Testis (tissue), 3 donors: Measurements from ENCODE around the gene CA11. TPM values are rescaled to one million over a fixed set of nuclear protein-coding genes. Genes with fewer than 3 reads are reported as not detected.
A peak's percentile ranks its signal among the peaks of the same experiment; 100 is the strongest.
"Not testable (repeated sequence)": the region's sequence is repeated elsewhere in the genome, so short reads cannot be mapped to it uniquely, and the experiment has no call there.

Source experiments
- DNase-seq: peaks from one replicate; pipeline ENCODE4 v3.0.0-alpha.2; 2019
- H3K27ac ChIP-seq, 2 donors: fragments of 200-600 bp; sonication (generic); one replicate each; pipeline ENCODE4 v1.5.1; 2019
- H3K27me3 ChIP-seq: fragments of 200-600 bp; sonication (generic); one replicate; pipeline ENCODE4 v1.5.1; 2019
- H3K36me3 ChIP-seq: fragments of 200-600 bp; sonication (generic); one replicate; pipeline ENCODE4 v1.5.1; 2017; ENCODE audit warnings: low read depth; ENCODE audit errors: missing control alignments
- H3K4me1 ChIP-seq: fragments of 200-600 bp; sonication (generic); one replicate; pipeline ENCODE4 v1.5.1; 2019
- H3K4me3 ChIP-seq, 2 donors: fragments of 200-600 bp; sonication (generic); one replicate each; pipeline ENCODE4 v1.5.1; 2017 to 2019
- H3K9me3 ChIP-seq: fragments of 200-600 bp; sonication (generic); one replicate; pipeline ENCODE4 v1.5.1; 2017
- CTCF ChIP-seq, 3 experiments: fragments of 450-650 bp in 2 of 3; fragments of 200-600 bp in 1 of 3; sonication (generic) in 1 of 3; IDR thresholded peaks; one replicate each; pipeline ENCODE4 v1.5.1; 2016 to 2019; ENCODE audit warnings: antibody characterized with exemption in 3 of 3, mild to moderate bottlenecking in 2 of 3, moderate library complexity in 1 of 3
- POLR2A ChIP-seq: fragments of 450-650 bp; IDR thresholded peaks from one replicate; pipeline ENCODE4 v1.6.1; 2017; ENCODE audit warnings: antibody characterized with exemption, mild to moderate bottlenecking, moderate library complexity
- WGBS, 2 donors: methylation state at CpG; one replicate each; pipeline ENCODE4 v1.1.5; 2018; 5-methylcytosine and 5-hydroxymethylcytosine counted together
- intact Hi-C: fragments of 100-400 bp; cut with DNase I; formaldehyde crosslinking; loops from one replicate; pipeline ENCODE4 v1.15.1; 2023; ENCODE audit warnings: low total_unique reads
- polyA plus RNA-seq: library from polyadenylated mRNA; stranded (reverse); fragments of 350-450 nt; fragmentation: Illumina TruSeq; extraction: RNeasy Lipid Tissue Mini Kit (QIAGEN cat#74804); gene quantifications from one replicate; pipeline ENCODE4 v1.2.3, GENCODE V29; 2014; ENCODE audit warnings: low read depth, low replicate concordance; ENCODE audit not compliant: insufficient read depth
- total RNA-seq, 2 donors: library from RNA; depleted of rRNA; stranded (reverse); fragments of >200 nt; gene quantifications; one replicate each; pipeline ENCODE4 v1.2.3, GENCODE V29; 2016

CA11 gene
- total and polyA plus RNA-seq, 3 donors from 2014 or later = 6.3 to 20.0 (median 6.8) TPM

GRCh38 chr19:48634036-48634342, 12.0 kb downstream of the CA11 start:
- peak overlapping the region; percentile 98 to 99 for H3K27ac ChIP-seq
- no peak for DNase-seq
- peak overlapping the region in 1 of 2 donors; percentile 72 for H3K4me3 ChIP-seq
- intact Hi-C loops = no loop called here
- no peak for TF ChIP-seq POLR2A
- no peak for TF ChIP-seq CTCF (IDR thresholded peaks at IDR 0.05)
- no peaks in the 10 kb centered on the region for H3K9me3 ChIP-seq
- no peaks in the 10 kb centered on the region for H3K36me3 ChIP-seq
- H3K27me3 ChIP-seq = no peaks in the 10 kb centered on the region
- H3K4me1 ChIP-seq = peaks cover 52% of the 10 kb centered on the region
- 17 to 22% methylated on average over 7 of the region's 7 CpGs for WGBS, 2 donors

GRCh38 chr19:48633148-48634035, 12.6 kb downstream of the CA11 start:
- 62 to 67% methylated on average over 20 to 22 of the region's 22 CpGs for WGBS, 2 donors
- H3K9me3 ChIP-seq = no peaks in the 10 kb centered on the region
- H3K4me1 ChIP-seq = peaks cover 47% of the 10 kb centered on the region
- peak overlapping the region; percentile 98 to 99 for H3K27ac ChIP-seq
- peak overlapping the region in 1 of 2 donors; percentile 72 for H3K4me3 ChIP-seq
- intact Hi-C loops = no loop called here
- H3K27me3 ChIP-seq = no peaks in the 10 kb centered on the region
- DNase-seq = no peak
- no peaks in the 10 kb centered on the region for H3K36me3 ChIP-seq
- TF ChIP-seq POLR2A = no peak
- TF ChIP-seq CTCF (IDR thresholded peaks at IDR 0.05) = no peak

GRCh38 chr19:48632692-48633147, 13.3 kb downstream of the CA11 start:
- intact Hi-C loops = no loop called here
- Histone ChIP-seq H3K4me3 (no peak overlapping the region), H3K36me3 (no peaks in the 10 kb centered on the region), H3K4me1 (peaks cover 46% of the 10 kb centered on the region), H3K27ac (peak overlapping the region; percentile 98 to 99), H3K9me3 (no peaks in the 10 kb centered on the region), H3K27me3 (no peaks in the 10 kb centered on the region)
- no peak for TF ChIP-seq CTCF (IDR thresholded peaks at IDR 0.05)
- TF ChIP-seq POLR2A = no peak
- peak; percentile 66 for DNase-seq

GRCh38 chr19:48632286-48632685, 13.7 kb downstream of the CA11 start:
- intact Hi-C loops = not testable (repeated sequence)
- H3K4me1 ChIP-seq = peaks cover 46% of the 10 kb centered on the region

GRCh38 chr19:48631225-48631624, 14.8 kb downstream of the CA11 start:
- TF ChIP-seq CTCF (IDR thresholded peaks at IDR 0.05) (no peak), POLR2A (no peak)
- WGBS, 2 donors = 52 to 60% methylated on average over 3 of the region's 3 CpGs
- Histone ChIP-seq H3K9me3 (no peaks in the 10 kb centered on the region), H3K4me3 (no peak overlapping the region), H3K36me3 (no peaks in the 10 kb centered on the region), H3K27me3 (no peaks in the 10 kb centered on the region), H3K27ac (peak overlapping the region; percentile 87 to 98), H3K4me1 (peaks cover 46% of the 10 kb centered on the region)
- DNase-seq = no peak
- intact Hi-C loops = no loop called here

More at GRCh38 chr19:48632286-48632685, 13.7 kb downstream of the CA11 start:
- H3K4me3 ChIP-seq, DNase-seq, H3K27me3 ChIP-seq, H3K9me3 ChIP-seq, H3K36me3 ChIP-seq: not testable (repeated sequence)
- WGBS, 2 donors = 85 to 87% methylated on average over 11 of the region's 11 CpGs
- H3K27ac ChIP-seq = peak overlapping the region; percentile 87 to 98
